ENCODE measurements around the gene TAGAP. TPM values are rescaled to one million over a fixed set of nuclear protein-coding genes. Genes with fewer than 3 reads are reported as not detected.

The TAGAP gene
- total RNA-seq, 1 donor from 2014 or later, result 12.9 TPM

GRCh38 chr6:159089909-159090308 lies 45.1 kb upstream of the TAGAP start:
- intact Hi-C loops (cut with DNase I), result no loop called here
- no peak overlapping the region for H3K27ac ChIP-seq
- H3K27me3 ChIP-seq, result no peaks in the 10 kb centered on the region
- no peak overlapping the region for H3K4me3 ChIP-seq
- peaks cover 4% of the 10 kb centered on the region for H3K4me1 ChIP-seq
- no peaks in the 10 kb centered on the region for H3K9me3 ChIP-seq
- TF ChIP-seq CTCF (IDR thresholded peaks at IDR 0.05), result no peak
- no peaks in the 10 kb centered on the region for H3K36me3 ChIP-seq
- no peak for DNase-seq
- no peak for ATAC-seq

GRCh38 chr6:159089443-159089842 lies 44.7 kb upstream of the TAGAP start:
- DNase-seq (no peak), ATAC-seq (no peak)
- Histone ChIP-seq H3K4me3 (no peak overlapping the region), H3K4me1 (peaks cover 4% of the 10 kb centered on the region), H3K27ac (no peak overlapping the region), H3K36me3 (no peaks in the 10 kb centered on the region), H3K27me3 (no peaks in the 10 kb centered on the region), H3K9me3 (no peaks in the 10 kb centered on the region)
- intact Hi-C loops (cut with DNase I), result no loop called here
- TF ChIP-seq CTCF (IDR thresholded peaks at IDR 0.05), result no peak

GRCh38 chr6:159086033-159086618 lies 41.3 kb upstream of the TAGAP start:
- H3K27ac ChIP-seq, result no peak overlapping the region
- H3K27me3 ChIP-seq, result no peaks in the 10 kb centered on the region
- no peaks in the 10 kb centered on the region for H3K9me3 ChIP-seq
- TF ChIP-seq CTCF (IDR thresholded peaks at IDR 0.05), result no peak
- intact Hi-C loops (cut with DNase I), result no loop called here
- DNase-seq (no peak), ATAC-seq (no peak)
- H3K4me1 ChIP-seq, result no peaks in the 10 kb centered on the region
- no peaks in the 10 kb centered on the region for H3K36me3 ChIP-seq
- H3K4me3 ChIP-seq, result no peak overlapping the region

- H3K9me3 ChIP-seq, result no peaks in the 10 kb centered on the region
- TF ChIP-seq CTCF (IDR thresholded peaks at IDR 0.05), result no peak
These were observed 40.7 kb upstream of the TAGAP start for GRCh38 chr6:159085396-159085895.

GRCh38 chr6:159084493-159085091 lies 39.8 kb upstream of the TAGAP start:
- Histone ChIP-seq H3K27me3 (no peaks in the 10 kb centered on the region), H3K36me3 (no peaks in the 10 kb centered on the region), H3K4me1 (no peaks in the 10 kb centered on the region), H3K27ac (no peak overlapping the region), H3K4me3 (no peak overlapping the region), H3K9me3 (no peaks in the 10 kb centered on the region)
- no peak for DNase-seq
- ATAC-seq, result no peak
- intact Hi-C loops (cut with DNase I), result no loop called here
- no peak for TF ChIP-seq CTCF (IDR thresholded peaks at IDR 0.05)

More at GRCh38 chr6:159085396-159085895, 40.7 kb upstream of the TAGAP start:
- Histone ChIP-seq H3K36me3 (no peaks in the 10 kb centered on the region), H3K27me3 (no peaks in the 10 kb centered on the region), H3K4me1 (no peaks in the 10 kb centered on the region), H3K27ac (no peak overlapping the region), H3K4me3 (no peak overlapping the region)
- no peak for DNase-seq
- ATAC-seq, result no peak
- intact Hi-C loops (cut with DNase I), result no loop called here

Measured in upper lobe of right lung (tissue), 1 donor.